GM23338 (cell line): Measurements from ENCODE around the gene DSCAML1.
"Not testable (repeated sequence)": the region's sequence is repeated elsewhere in the genome, so short reads cannot be mapped to it uniquely, and the experiment has no call there.

ENCODE experiments used
- CTCF ChIP-seq, 2 experiments: fragments of 200-600 bp in 1 of 2; sonication (generic) in 1 of 2; conservative IDR thresholded peaks; 2 replicates each; pipeline versions ENCODE4 v1.5.1 to v1.6.1; 2016 to 2017; ENCODE audit warnings: antibody characterized with exemption in 2 of 2, low read depth in 2 of 2, mild to moderate bottlenecking in 2 of 2, moderate library complexity in 1 of 2
- ETS1 ChIP-seq: IDR thresholded peaks from 2 replicates; pipeline ENCODE4 v1.6.1; 2016; ENCODE audit warnings: antibody characterized with exemption
- EZH2 ChIP-seq: fragments of 200-600 bp; sonication (generic); IDR thresholded peaks from one replicate; pipeline ENCODE4 v1.8.0; 2017; ENCODE audit warnings: antibody characterized with exemption, mild to moderate bottlenecking, low read depth; ENCODE audit not compliant: unreplicated experiment
- EZH2phosphoT487 ChIP-seq: fragments of 200-600 bp; sonication (generic); IDR thresholded peaks from one replicate; pipeline ENCODE4 v1.8.1; 2018; ENCODE audit warnings: antibody characterized with exemption; ENCODE audit not compliant: unreplicated experiment
- POLR2AphosphoS5 ChIP-seq: IDR thresholded peaks from 2 replicates; pipeline ENCODE4 v1.6.1; 2016; ENCODE audit warnings: antibody characterized with exemption, low read depth
- REST ChIP-seq: IDR thresholded peaks from one replicate; pipeline ENCODE4 v1.6.1; 2018; ENCODE audit warnings: antibody characterized with exemption; ENCODE audit not compliant: unreplicated experiment

- TF ChIP-seq CTCF (conservative IDR thresholded peaks at IDR 0.05; ENCODE audit: low read depth in 2 of 2); EZH2; EZH2phosphoT487; REST; ETS1; POLR2AphosphoS5: not testable (repeated sequence)
Measured at GRCh38 chr11:117810056-117810451, 13.0 kb upstream of the DSCAML1 start.
